Astrocyte of the spinal cord (primary cell): ENCODE data around the gene NPTX1.

Experiments used
- DNase-seq: peaks from one replicate; pipeline ENCODE4 v3.0.0; 2011; ENCODE audit warnings: low read depth, low spot score
- H3K4me3 ChIP-seq: 2 replicates; pipeline ENCODE4 v1.5.1; 2011; ENCODE audit warnings: low read depth, mild to moderate bottlenecking, low read length, moderate library complexity
- in situ Hi-C: cut with HindIII; loops from 2 replicates; pipeline ENCODE4 v1.10.0; 2017; ENCODE audit warnings: low sequenced_read_pairs
- TF ChIP-seq, protein P1 (sequence below): IDR thresholded peaks from 2 replicates; pipeline ENCODE4 v1.5.1; 2012; ENCODE audit warnings: low read depth, mild to moderate bottlenecking, low read length, inconsistent platforms

NPTX1 gene

DNA sequence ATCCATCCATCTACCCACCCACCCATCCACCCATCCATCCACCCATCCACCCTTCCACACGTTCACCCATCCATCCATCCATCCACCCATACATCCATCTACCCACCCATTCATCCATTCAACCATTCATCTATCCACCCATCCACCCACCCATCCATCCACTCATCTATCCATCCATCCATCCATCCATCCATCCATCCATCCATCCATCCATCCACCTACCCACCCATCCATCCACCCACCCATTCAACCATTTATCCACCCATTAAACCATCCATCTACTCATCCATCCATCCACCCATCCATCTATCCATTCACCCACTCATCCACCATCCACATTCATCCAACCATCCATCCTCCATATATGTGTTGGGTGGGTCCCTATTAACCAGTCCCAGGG lies 42.0 kb upstream of the NPTX1 start:
- TF ChIP-seq, protein P1, sequence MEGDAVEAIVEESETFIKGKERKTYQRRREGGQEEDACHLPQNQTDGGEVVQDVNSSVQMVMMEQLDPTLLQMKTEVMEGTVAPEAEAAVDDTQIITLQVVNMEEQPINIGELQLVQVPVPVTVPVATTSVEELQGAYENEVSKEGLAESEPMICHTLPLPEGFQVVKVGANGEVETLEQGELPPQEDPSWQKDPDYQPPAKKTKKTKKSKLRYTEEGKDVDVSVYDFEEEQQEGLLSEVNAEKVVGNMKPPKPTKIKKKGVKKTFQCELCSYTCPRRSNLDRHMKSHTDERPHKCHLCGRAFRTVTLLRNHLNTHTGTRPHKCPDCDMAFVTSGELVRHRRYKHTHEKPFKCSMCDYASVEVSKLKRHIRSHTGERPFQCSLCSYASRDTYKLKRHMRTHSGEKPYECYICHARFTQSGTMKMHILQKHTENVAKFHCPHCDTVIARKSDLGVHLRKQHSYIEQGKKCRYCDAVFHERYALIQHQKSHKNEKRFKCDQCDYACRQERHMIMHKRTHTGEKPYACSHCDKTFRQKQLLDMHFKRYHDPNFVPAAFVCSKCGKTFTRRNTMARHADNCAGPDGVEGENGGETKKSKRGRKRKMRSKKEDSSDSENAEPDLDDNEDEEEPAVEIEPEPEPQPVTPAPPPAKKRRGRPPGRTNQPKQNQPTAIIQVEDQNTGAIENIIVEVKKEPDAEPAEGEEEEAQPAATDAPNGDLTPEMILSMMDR, result no peak
- DNase-seq, result no peak
- no peak overlapping the region for H3K4me3 ChIP-seq
- in situ Hi-C loops, result no loop called here

DNA sequence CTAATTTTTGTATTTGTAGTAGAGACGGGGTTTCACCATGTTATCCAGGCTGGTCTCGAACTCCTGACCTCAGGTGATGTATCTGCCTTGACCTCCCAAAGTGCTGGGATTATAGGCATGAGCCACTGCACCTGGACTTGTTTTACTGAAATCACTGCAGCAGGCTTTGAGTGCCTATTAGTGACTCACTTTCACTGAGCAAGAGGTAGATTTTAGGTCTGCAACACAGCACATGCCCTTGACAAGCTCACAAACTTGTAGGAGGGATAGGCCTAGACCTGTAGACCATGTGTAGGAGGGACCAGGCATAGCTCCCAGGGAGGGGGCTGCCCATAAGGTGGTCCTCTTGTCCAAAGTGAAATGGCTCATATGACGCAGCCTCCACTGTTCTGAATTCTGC lies 41.2 kb upstream of the NPTX1 start:
- TF ChIP-seq, protein P1, result no peak
- in situ Hi-C loops, result no loop called here
- no peak overlapping the region for H3K4me3 ChIP-seq
- no peak for DNase-seq

DNA sequence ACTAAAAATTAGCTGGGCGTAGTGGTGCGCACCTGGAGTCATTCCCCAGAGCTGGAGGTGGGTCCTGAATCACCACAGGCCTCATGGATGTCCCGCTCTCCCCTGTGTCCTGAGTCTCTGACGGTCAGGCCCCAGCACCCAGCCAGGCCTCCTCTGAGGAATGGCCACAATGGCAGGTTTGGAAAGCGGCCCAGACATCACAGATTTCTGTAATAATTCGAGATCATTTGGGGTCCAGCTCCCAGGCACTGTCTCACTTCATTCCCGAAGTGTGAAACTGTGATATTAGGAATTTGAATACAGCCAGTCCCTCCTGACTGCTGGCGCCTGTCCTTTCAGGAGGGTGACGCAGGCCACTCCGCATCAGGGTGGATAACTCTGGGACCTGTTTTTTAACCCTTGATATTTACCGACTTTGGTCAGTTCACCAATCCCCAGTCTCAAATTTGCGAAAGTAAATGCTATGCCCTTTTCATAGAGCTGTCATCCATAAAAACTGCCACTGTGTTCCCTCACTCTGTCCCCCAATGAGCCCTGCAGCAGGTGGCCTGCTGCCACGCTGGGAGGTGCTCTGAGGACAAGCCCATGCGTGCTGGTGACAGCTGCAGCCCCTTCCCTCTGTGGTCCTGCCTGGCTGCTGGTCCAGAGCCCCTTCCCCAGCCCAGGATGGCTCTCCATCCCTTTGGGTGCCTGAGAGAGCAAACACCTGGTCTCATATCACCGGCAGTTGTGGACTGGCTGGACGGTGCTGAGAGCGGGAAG lies 39.9 kb upstream of the NPTX1 start:
- DNase-seq, result no peak
- no peak overlapping the region for H3K4me3 ChIP-seq
- TF ChIP-seq, protein P1, result no peak
- in situ Hi-C loops, result no loop called here

DNA sequence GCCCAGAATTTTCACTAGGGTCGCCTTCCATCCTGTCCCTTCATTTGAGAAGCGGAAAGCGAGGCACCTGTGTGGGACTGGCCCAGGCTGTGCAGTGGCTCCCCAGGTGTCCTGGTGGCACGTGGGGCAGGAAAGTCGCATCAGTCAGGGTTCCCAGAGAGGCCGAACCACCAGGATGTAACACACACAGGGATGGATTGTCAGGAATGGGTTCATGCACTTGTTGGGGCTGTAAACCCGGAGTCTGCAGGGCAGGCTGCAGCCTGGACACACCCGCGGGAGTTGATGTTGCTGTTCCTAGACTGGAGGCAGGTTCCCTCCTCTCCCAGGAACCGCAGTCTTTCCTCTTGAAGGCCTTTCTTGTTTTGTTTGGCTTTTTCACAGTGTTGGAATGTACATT lies 37.5 kb upstream of the NPTX1 start:
- no peak overlapping the region for H3K4me3 ChIP-seq
- in situ Hi-C loops, result no loop called here
- DNase-seq, result peak; percentile 86
- TF ChIP-seq, protein P1, result no peak

DNA sequence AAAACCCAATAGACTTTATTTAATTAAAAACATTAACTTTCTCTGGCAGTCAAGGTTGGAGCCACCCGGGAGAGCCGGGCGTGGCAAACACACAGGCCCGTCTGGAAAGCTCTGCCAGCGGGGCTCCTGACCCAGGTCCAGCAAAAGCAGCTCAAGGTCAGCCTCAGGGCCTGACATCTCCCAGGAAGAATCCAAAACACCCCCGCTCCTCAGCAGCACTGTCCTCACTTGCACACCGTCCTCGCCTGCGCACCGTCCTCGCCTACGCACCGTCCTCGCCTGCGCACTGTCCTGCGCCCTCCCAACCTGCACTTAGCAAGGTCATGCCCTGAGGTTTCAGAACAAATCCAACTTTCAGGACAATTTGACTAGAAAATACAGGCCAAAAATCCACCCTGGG lies 36.8 kb upstream of the NPTX1 start:
- in situ Hi-C loops, result no loop called here
- DNase-seq, result no peak

DNA sequence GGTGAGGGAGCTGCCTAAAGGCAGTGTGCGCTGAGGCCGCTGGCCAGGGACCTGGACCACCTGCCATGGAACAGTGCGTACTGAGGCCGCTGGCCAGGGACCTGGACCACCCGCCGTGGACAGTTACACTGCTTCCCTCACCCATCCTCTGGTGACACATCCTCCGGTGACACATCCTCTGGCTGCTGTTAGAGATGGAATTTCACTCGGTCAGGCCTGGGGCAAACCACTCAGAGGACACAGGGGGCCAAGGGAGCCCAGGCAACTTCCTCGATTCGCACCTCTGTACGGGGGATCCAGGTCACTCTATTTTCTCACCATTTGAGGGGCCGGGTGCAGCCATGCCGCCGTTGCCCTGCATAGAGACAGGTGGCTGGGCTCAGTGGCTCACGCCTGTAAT lies 35.8 kb upstream of the NPTX1 start:
- H3K4me3 ChIP-seq, result no peak overlapping the region
- TF ChIP-seq, protein P1, result no peak
- DNase-seq, result peak; percentile 68
- in situ Hi-C loops, result no loop called here

More for the DNA sequence above, 36.8 kb upstream of the NPTX1 start:
- TF ChIP-seq, protein P1, result no peak
- H3K4me3 ChIP-seq, result no peak overlapping the region
